ENCODE results near the gene THADA.

Gene THADA

GRCh38 chr2:43230951-43231827, 364.6 kb downstream of the THADA start:
- DNase-seq, result no peak

- DNase-seq, result no peak
Observed at GRCh38 chr2:43230351-43230885, 365.4 kb downstream of the THADA start.

GRCh38 chr2:43228756-43229659, 366.8 kb downstream of the THADA start:
- DNase-seq, result no peak

GRCh38 chr2:43228321-43228751, 367.5 kb downstream of the THADA start:
- DNase-seq, result no peak

- DNase-seq, result no peak
Observed at GRCh38 chr2:43227830-43228281, 368.0 kb downstream of the THADA start.

GRCh38 chr2:43226955-43227829, 368.6 kb downstream of the THADA start:
- DNase-seq, result peak; percentile 92

GRCh38 chr2:43226558-43226954, 369.3 kb downstream of the THADA start, which contains the start of gene ZFP36L2:
Gene ZFP36L2 (minus strand): TSS chr2:43226606. CDS start chr2:43226315, 291 bp downstream.
- DNase-seq, result peak; percentile 98

- DNase-seq, result peak; percentile 68
Observed at GRCh38 chr2:43225788-43226557, 369.9 kb downstream of the THADA start.

- peak; percentile 41 for DNase-seq
Observed at GRCh38 chr2:43225093-43225787, 370.6 kb downstream of the THADA start.

GRCh38 chr2:43224571-43225092, 371.2 kb downstream of the THADA start:
- DNase-seq, result no peak

- DNase-seq, result peak; percentile 34
Observed at GRCh38 chr2:43224131-43224570, 371.7 kb downstream of the THADA start.

GRCh38 chr2:43223521-43224001, 372.3 kb downstream of the THADA start:
- peak; percentile 51 for DNase-seq

- peak; percentile 50 for DNase-seq
Observed at GRCh38 chr2:43222475-43223309, 373.1 kb downstream of the THADA start.

GRCh38 chr2:43221763-43222474, 373.9 kb downstream of the THADA start:
- DNase-seq, result peak; percentile 90

GRCh38 chr2:43221124-43221762, 374.6 kb downstream of the THADA start:
- DNase-seq, result no peak

- no peak for DNase-seq
Observed at GRCh38 chr2:43220760-43221123, 375.1 kb downstream of the THADA start.

- peak; percentile 68 for DNase-seq
Observed at GRCh38 chr2:43220229-43220751, 375.5 kb downstream of the THADA start.

Data from midbrain (tissue), 1 donor.